OCI-LY1 (cell line): Measurements from ENCODE around the gene SUN2.

ENCODE experiments used
- EZH2 ChIP-seq: fragments of 200-600 bp; sonication (generic), shearing (Covaris generic); IDR thresholded peaks from 2 replicates; pipeline ENCODE4 v1.8.0; 2017; ENCODE audit warnings: borderline replicate concordance, mixed run types, mild to moderate bottlenecking, antibody characterized with exemption, low read length, moderate library complexity, mixed read lengths
- TF ChIP-seq, protein P1 (sequence below): fragments of 200-600 bp; sonication (generic), shearing (Covaris generic); IDR thresholded peaks from 2 replicates; pipeline ENCODE4 v1.5.1; 2017; ENCODE audit warnings: mild to moderate bottlenecking, antibody characterized with exemption, low read length, moderate library complexity, mixed read lengths

- TF ChIP-seq, protein P1, sequence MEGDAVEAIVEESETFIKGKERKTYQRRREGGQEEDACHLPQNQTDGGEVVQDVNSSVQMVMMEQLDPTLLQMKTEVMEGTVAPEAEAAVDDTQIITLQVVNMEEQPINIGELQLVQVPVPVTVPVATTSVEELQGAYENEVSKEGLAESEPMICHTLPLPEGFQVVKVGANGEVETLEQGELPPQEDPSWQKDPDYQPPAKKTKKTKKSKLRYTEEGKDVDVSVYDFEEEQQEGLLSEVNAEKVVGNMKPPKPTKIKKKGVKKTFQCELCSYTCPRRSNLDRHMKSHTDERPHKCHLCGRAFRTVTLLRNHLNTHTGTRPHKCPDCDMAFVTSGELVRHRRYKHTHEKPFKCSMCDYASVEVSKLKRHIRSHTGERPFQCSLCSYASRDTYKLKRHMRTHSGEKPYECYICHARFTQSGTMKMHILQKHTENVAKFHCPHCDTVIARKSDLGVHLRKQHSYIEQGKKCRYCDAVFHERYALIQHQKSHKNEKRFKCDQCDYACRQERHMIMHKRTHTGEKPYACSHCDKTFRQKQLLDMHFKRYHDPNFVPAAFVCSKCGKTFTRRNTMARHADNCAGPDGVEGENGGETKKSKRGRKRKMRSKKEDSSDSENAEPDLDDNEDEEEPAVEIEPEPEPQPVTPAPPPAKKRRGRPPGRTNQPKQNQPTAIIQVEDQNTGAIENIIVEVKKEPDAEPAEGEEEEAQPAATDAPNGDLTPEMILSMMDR = no peak
- TF ChIP-seq EZH2 = no peak
Measured at GRCh38 chr22:38735465-38736256, 20.1 kb downstream of the SUN2 start.
